GM12864 (cell line): ENCODE measurements around the gene ACADVL.
A peak's percentile ranks its signal among the peaks of the same experiment; 100 is the strongest.

Experiments
- DNase-seq: peaks from one replicate; pipeline ENCODE4 v3.0.0-alpha.2; 2011; ENCODE audit warnings: low read depth
- H3K4me3 ChIP-seq: 2 replicates; pipeline ENCODE4 v1.5.1; 2011; ENCODE audit warnings: mild to moderate bottlenecking, low read depth, low read length, control low read depth
- CTCF ChIP-seq: IDR thresholded peaks from 2 replicates; pipeline ENCODE4 v1.5.1; 2011; ENCODE audit warnings: low read depth, mild to moderate bottlenecking, moderate library complexity, low read length, control low read depth, inconsistent platforms; ENCODE audit errors: missing control alignments

ACADVL gene

GRCh38 chr17:7214300-7215135, 5.2 kb upstream of the ACADVL start:
- DNase-seq = peak; percentile 89
- H3K4me3 ChIP-seq = peak overlapping the region; percentile 42
- TF ChIP-seq CTCF = peak; percentile 56

GRCh38 chr17:7215136-7215638, 4.6 kb upstream of the ACADVL start:
- no peak for DNase-seq
- TF ChIP-seq CTCF = no peak
- H3K4me3 ChIP-seq = no peak overlapping the region

- DNase-seq = no peak
- no peak for TF ChIP-seq CTCF
- no peak overlapping the region for H3K4me3 ChIP-seq
These were observed 4.0 kb upstream of the ACADVL start for GRCh38 chr17:7215652-7216180.

- no peak for TF ChIP-seq CTCF
- DNase-seq = no peak
- H3K4me3 ChIP-seq = no peak overlapping the region
These were observed 3.3 kb upstream of the ACADVL start for GRCh38 chr17:7216242-7217112.

- no peak overlapping the region for H3K4me3 ChIP-seq
- DNase-seq = no peak
- TF ChIP-seq CTCF = no peak
These were observed 2.4 kb upstream of the ACADVL start for GRCh38 chr17:7217113-7217987.

- no peak for DNase-seq
- no peak for TF ChIP-seq CTCF
- no peak overlapping the region for H3K4me3 ChIP-seq
These were observed 1.6 kb upstream of the ACADVL start for GRCh38 chr17:7218166-7218565.
